PC-9 (cell line): ENCODE data around the gene PERCC1.

Experiments used
- EZH2 ChIP-seq: fragments of 200-600 bp; sonication (generic); IDR thresholded peaks from 2 replicates; pipeline ENCODE4 v1.8.0; 2017; ENCODE audit warnings: antibody characterized with exemption, low read depth
- TF ChIP-seq, protein P1 (sequence below): fragments of 200-600 bp; sonication (generic); conservative IDR thresholded peaks from 2 replicates; pipeline ENCODE4 v1.6.1; 2017; ENCODE audit warnings: mixed run types, antibody characterized with exemption, mild to moderate bottlenecking, moderate library complexity

DNA sequence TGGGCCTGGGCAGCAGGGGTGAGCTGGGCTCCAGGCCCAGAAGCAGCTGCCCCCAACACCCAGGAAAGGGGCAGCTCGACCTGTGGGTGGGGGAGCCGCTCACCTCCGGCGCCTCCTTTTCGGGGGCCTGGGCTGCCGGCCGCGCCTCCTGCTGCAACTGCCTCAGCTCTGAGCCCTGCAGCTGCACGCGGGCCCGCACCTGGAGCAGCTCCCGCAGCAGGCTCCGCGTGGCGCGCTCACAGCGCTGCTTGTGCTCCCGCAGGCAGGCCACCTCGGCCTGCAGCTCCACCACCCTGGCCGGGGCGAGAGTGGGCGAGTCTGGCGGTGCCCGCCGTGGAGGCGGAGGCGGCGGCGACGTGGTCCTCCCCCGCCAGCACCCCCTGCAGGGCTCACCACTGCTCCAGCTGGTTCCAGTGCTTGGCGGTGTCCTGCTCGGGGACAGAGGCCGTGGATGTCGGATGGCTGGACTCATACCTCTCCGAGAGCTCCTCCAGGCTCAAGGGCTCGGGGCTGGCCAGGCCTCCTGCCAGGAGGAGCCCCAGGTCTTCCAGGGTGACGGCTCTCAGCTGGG is 12.6 kb downstream of the PERCC1 start:
- TF ChIP-seq, protein P1, sequence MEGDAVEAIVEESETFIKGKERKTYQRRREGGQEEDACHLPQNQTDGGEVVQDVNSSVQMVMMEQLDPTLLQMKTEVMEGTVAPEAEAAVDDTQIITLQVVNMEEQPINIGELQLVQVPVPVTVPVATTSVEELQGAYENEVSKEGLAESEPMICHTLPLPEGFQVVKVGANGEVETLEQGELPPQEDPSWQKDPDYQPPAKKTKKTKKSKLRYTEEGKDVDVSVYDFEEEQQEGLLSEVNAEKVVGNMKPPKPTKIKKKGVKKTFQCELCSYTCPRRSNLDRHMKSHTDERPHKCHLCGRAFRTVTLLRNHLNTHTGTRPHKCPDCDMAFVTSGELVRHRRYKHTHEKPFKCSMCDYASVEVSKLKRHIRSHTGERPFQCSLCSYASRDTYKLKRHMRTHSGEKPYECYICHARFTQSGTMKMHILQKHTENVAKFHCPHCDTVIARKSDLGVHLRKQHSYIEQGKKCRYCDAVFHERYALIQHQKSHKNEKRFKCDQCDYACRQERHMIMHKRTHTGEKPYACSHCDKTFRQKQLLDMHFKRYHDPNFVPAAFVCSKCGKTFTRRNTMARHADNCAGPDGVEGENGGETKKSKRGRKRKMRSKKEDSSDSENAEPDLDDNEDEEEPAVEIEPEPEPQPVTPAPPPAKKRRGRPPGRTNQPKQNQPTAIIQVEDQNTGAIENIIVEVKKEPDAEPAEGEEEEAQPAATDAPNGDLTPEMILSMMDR = no peak
- no peak for TF ChIP-seq EZH2
